ENCODE results near the gene ADAMTS14.

ADAMTS14 gene

GRCh38 chr10:70776455-70777005 lies 104.2 kb downstream of the ADAMTS14 start:
- FAIRE-seq = no peak
- no peak for DNase-seq (ENCODE audit: insufficient read length, low spot score)
- TF ChIP-seq, protein P1, sequence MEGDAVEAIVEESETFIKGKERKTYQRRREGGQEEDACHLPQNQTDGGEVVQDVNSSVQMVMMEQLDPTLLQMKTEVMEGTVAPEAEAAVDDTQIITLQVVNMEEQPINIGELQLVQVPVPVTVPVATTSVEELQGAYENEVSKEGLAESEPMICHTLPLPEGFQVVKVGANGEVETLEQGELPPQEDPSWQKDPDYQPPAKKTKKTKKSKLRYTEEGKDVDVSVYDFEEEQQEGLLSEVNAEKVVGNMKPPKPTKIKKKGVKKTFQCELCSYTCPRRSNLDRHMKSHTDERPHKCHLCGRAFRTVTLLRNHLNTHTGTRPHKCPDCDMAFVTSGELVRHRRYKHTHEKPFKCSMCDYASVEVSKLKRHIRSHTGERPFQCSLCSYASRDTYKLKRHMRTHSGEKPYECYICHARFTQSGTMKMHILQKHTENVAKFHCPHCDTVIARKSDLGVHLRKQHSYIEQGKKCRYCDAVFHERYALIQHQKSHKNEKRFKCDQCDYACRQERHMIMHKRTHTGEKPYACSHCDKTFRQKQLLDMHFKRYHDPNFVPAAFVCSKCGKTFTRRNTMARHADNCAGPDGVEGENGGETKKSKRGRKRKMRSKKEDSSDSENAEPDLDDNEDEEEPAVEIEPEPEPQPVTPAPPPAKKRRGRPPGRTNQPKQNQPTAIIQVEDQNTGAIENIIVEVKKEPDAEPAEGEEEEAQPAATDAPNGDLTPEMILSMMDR (IDR thresholded peaks at IDR 0.05; ENCODE audit: insufficient read depth, missing control alignments) = no peak

GRCh38 chr10:70777063-70777875 lies 105.0 kb downstream of the ADAMTS14 start:
- FAIRE-seq = no peak

GRCh38 chr10:70778267-70778924 lies 106.1 kb downstream of the ADAMTS14 start:
- TF ChIP-seq, protein P1 (IDR thresholded peaks at IDR 0.05; ENCODE audit: insufficient read depth, missing control alignments) = no peak
- DNase-seq (ENCODE audit: insufficient read length, low spot score) (no peak), FAIRE-seq (no peak)

More at GRCh38 chr10:70777063-70777875, 105.0 kb downstream of the ADAMTS14 start:
- TF ChIP-seq, protein P1 (IDR thresholded peaks at IDR 0.05; ENCODE audit: insufficient read depth, missing control alignments) = no peak
- no peak for DNase-seq (ENCODE audit: insufficient read length, low spot score)

- no peak for DNase-seq (ENCODE audit: insufficient read length, low spot score)
These were observed 106.8 kb downstream of the ADAMTS14 start for GRCh38 chr10:70779088-70779487.

GRCh38 chr10:70779511-70780369 lies 107.4 kb downstream of the ADAMTS14 start:
- DNase-seq (ENCODE audit: insufficient read length, low spot score) = no peak
- no peak for FAIRE-seq
- TF ChIP-seq, protein P1 (IDR thresholded peaks at IDR 0.05; ENCODE audit: insufficient read depth, missing control alignments) = no peak

More at GRCh38 chr10:70779088-70779487, 106.8 kb downstream of the ADAMTS14 start:
- TF ChIP-seq, protein P1 (IDR thresholded peaks at IDR 0.05; ENCODE audit: insufficient read depth, missing control alignments) = no peak
- no peak for FAIRE-seq

GRCh38 chr10:70780370-70780760 lies 108.1 kb downstream of the ADAMTS14 start:
- TF ChIP-seq, protein P1 (IDR thresholded peaks at IDR 0.05; ENCODE audit: insufficient read depth, missing control alignments) = no peak
- no peak for FAIRE-seq

More at GRCh38 chr10:70780370-70780760, 108.1 kb downstream of the ADAMTS14 start:
- no peak for DNase-seq (ENCODE audit: insufficient read length, low spot score)
